ENCODE results near the gene UBE2Z.

The UBE2Z gene

GRCh38 chr17:48927978-48928745, 20.0 kb downstream of the UBE2Z start:
- TF ChIP-seq EP300 (IDR thresholded peaks at IDR 0.05; ENCODE audit: borderline replicate concordance) (no peak), TCF12 (IDR thresholded peaks at IDR 0.05; ENCODE audit: low read depth) (no peak), RAD21 (IDR thresholded peaks at IDR 0.05; ENCODE audit: low read depth) (no peak)

- TF ChIP-seq EGR1 (IDR thresholded peaks at IDR 0.05) (no peak), TEAD4 (IDR thresholded peaks at IDR 0.05) (no peak), TCF12 (IDR thresholded peaks at IDR 0.05; ENCODE audit: low read depth) (no peak), FOXM1 (IDR thresholded peaks at IDR 0.05; ENCODE audit: borderline replicate concordance, low read depth) (no peak), REST (IDR thresholded peaks at IDR 0.05; ENCODE audit: low read depth) (no peak), YY1 (IDR thresholded peaks at IDR 0.05; ENCODE audit: low read depth) (no peak), CEBPB (IDR thresholded peaks at IDR 0.05) (no peak), USF1 (IDR thresholded peaks at IDR 0.05) (no peak), CREB1 (IDR thresholded peaks at IDR 0.05; ENCODE audit: low read depth) (no peak), NFIC (IDR thresholded peaks at IDR 0.05) (no peak)
Observed at GRCh38 chr17:48928876-48929811, 20.9 kb downstream of the UBE2Z start.

- TF ChIP-seq FOXM1 (IDR thresholded peaks at IDR 0.05; ENCODE audit: borderline replicate concordance, low read depth), result no peak
- no peak for TF ChIP-seq YY1 (IDR thresholded peaks at IDR 0.05; ENCODE audit: low read depth)
- TF ChIP-seq TCF12 (IDR thresholded peaks at IDR 0.05; ENCODE audit: low read depth), result no peak
- no peak for TF ChIP-seq EP300 (IDR thresholded peaks at IDR 0.05; ENCODE audit: borderline replicate concordance)
- no peak for TF ChIP-seq ZBTB7A (IDR thresholded peaks at IDR 0.05; ENCODE audit: low read depth)
- TF ChIP-seq REST (IDR thresholded peaks at IDR 0.05; ENCODE audit: low read depth), result no peak
- TF ChIP-seq CREB1 (IDR thresholded peaks at IDR 0.05; ENCODE audit: low read depth), result no peak
- no peak for TF ChIP-seq EGR1 (IDR thresholded peaks at IDR 0.05)
- TF ChIP-seq NFIC (IDR thresholded peaks at IDR 0.05), result no peak
- TF ChIP-seq CEBPB (IDR thresholded peaks at IDR 0.05), result no peak
- no peak for TF ChIP-seq TEAD4 (IDR thresholded peaks at IDR 0.05)
- no peak for TF ChIP-seq RAD21 (IDR thresholded peaks at IDR 0.05; ENCODE audit: low read depth)
- no peak for TF ChIP-seq TAF1 (IDR thresholded peaks at IDR 0.05; ENCODE audit: low read depth)
- TF ChIP-seq USF1 (IDR thresholded peaks at IDR 0.05), result no peak
- no peak for TF ChIP-seq MAX (IDR thresholded peaks at IDR 0.05)
Observed at GRCh38 chr17:48929812-48930165, 21.6 kb downstream of the UBE2Z start.

GRCh38 chr17:48930435-48930873, 22.2 kb downstream of the UBE2Z start:
- TF ChIP-seq TAF1 (IDR thresholded peaks at IDR 0.05; ENCODE audit: low read depth) (no peak), TCF12 (IDR thresholded peaks at IDR 0.05; ENCODE audit: low read depth) (no peak), EP300 (IDR thresholded peaks at IDR 0.05; ENCODE audit: borderline replicate concordance) (no peak), YY1 (IDR thresholded peaks at IDR 0.05; ENCODE audit: low read depth) (no peak), CREB1 (IDR thresholded peaks at IDR 0.05; ENCODE audit: low read depth) (no peak), USF1 (IDR thresholded peaks at IDR 0.05) (no peak)

GRCh38 chr17:48933035-48933434, 24.8 kb downstream of the UBE2Z start:
- TF ChIP-seq EGR1 (IDR thresholded peaks at IDR 0.05), result no peak
- no peak for TF ChIP-seq TCF12 (IDR thresholded peaks at IDR 0.05; ENCODE audit: low read depth)
- TF ChIP-seq TEAD4 (IDR thresholded peaks at IDR 0.05), result no peak
- no peak for TF ChIP-seq YY1 (IDR thresholded peaks at IDR 0.05; ENCODE audit: low read depth)
- no peak for TF ChIP-seq CEBPB (IDR thresholded peaks at IDR 0.05)
- TF ChIP-seq RAD21 (IDR thresholded peaks at IDR 0.05; ENCODE audit: low read depth), result no peak
- TF ChIP-seq NFIC (IDR thresholded peaks at IDR 0.05), result no peak
- no peak for TF ChIP-seq REST (IDR thresholded peaks at IDR 0.05; ENCODE audit: low read depth)
- TF ChIP-seq EP300 (IDR thresholded peaks at IDR 0.05; ENCODE audit: borderline replicate concordance), result no peak
- no peak for TF ChIP-seq CREB1 (IDR thresholded peaks at IDR 0.05; ENCODE audit: low read depth)
- TF ChIP-seq ZBTB7A (IDR thresholded peaks at IDR 0.05; ENCODE audit: low read depth), result no peak
- no peak for TF ChIP-seq MAX (IDR thresholded peaks at IDR 0.05)
- TF ChIP-seq TAF1 (IDR thresholded peaks at IDR 0.05; ENCODE audit: low read depth), result no peak

All from Ishikawa (cell line).